Breast epithelium (tissue), 4 donors: ENCODE measurements around the gene ADGRF1. TPM values are rescaled to one million over a fixed set of nuclear protein-coding genes. Genes with fewer than 3 reads are reported as not detected.

Source experiments
- DNase-seq, 2 donors: peaks; one replicate each; pipeline ENCODE4 v3.0.0-alpha.2; 2019; ENCODE audit warnings: low spot score in 2 of 2
- H3K27ac ChIP-seq, 2 donors: fragments of 200-600 bp; sonication (generic) in 1 of 2; one replicate each; pipeline ENCODE4 v1.5.1; 2016 to 2019; ENCODE audit warnings: mild to moderate bottlenecking in 1 of 2
- H3K27me3 ChIP-seq, 2 donors: fragments of 200-600 bp; sonication (generic) in 1 of 2; one replicate each; pipeline versions ENCODE4 v1.5.1 to v1.6.0; 2017 to 2019; ENCODE audit warnings: control low read depth in 1 of 2, mild to moderate bottlenecking in 1 of 2
- H3K36me3 ChIP-seq: fragments of 200-600 bp; one replicate; pipeline ENCODE4 v1.5.1; 2019
- H3K4me1 ChIP-seq, 2 donors: fragments of 200-600 bp; sonication (generic); one replicate each; pipeline ENCODE4 v1.5.1; 2016 to 2019; ENCODE audit warnings: control low read depth in 1 of 2
- H3K4me3 ChIP-seq, 3 donors: fragments of 200-600 bp; sonication (generic); 1 replicate in 2 of 3; 2 replicates in 1 of 3; pipeline ENCODE4 v1.5.1; 2016 to 2019; ENCODE audit warnings: mild to moderate bottlenecking in 3 of 3, moderate library complexity in 2 of 3
- H3K9me3 ChIP-seq, 2 donors: fragments of 200-600 bp; sonication (generic) in 1 of 2; one replicate each; pipeline ENCODE4 v1.5.1; 2016 to 2019; ENCODE audit warnings: control low read depth in 1 of 2
- CTCF ChIP-seq, 3 donors: fragments of 450-650 bp; IDR thresholded peaks; one replicate each; pipeline ENCODE4 v1.5.1; 2016 to 2017; ENCODE audit warnings: antibody characterized with exemption in 3 of 3, mild to moderate bottlenecking in 3 of 3, moderate library complexity in 3 of 3
- POLR2A ChIP-seq: fragments of 450-650 bp; IDR thresholded peaks from one replicate; pipeline ENCODE4 v1.6.1; 2016; ENCODE audit warnings: antibody characterized with exemption, mild to moderate bottlenecking, moderate library complexity
- POLR2AphosphoS5 ChIP-seq, 3 donors: sonication (generic); formaldehyde crosslinking; IDR thresholded peaks; one replicate each; pipeline ENCODE4 v1.6.1; 2017; ENCODE audit warnings: antibody characterized with exemption in 3 of 3
- intact Hi-C: fragments of 100-400 bp; cut with DNase I; formaldehyde crosslinking; loops from one replicate; pipeline ENCODE4 v1.15.1; 2023; ENCODE audit warnings: low total_unique reads
- total RNA-seq, 3 donors: library from RNA; depleted of rRNA; stranded (reverse); fragments of >200 nt; gene quantifications; one replicate each; pipeline ENCODE4 v1.1.0, GENCODE V29; 2016

ADGRF1 gene
- total RNA-seq, 3 donors from 2014 or later: 0.66 to 3.5 TPM; not detected in 1

- Histone ChIP-seq H3K36me3 (no peaks in the 10 kb centered on the region), H3K9me3 (no peaks in the 10 kb centered on the region), H3K4me3 (peak overlapping the region in 1 of 3 donors; percentile 20), H3K4me1 (no peaks in the 10 kb centered on the region), H3K27ac (peak overlapping the region; percentile 71 to 84), H3K27me3 (no peaks in the 10 kb centered on the region)
- TF ChIP-seq POLR2AphosphoS5 (IDR thresholded peaks at IDR 0.05) (no peak), CTCF (IDR thresholded peaks at IDR 0.05) (no peak), POLR2A (no peak)
- intact Hi-C loops: no loop called here
- no peak for DNase-seq
Measured at GRCh38 chr6:47075168-47075567, 33.0 kb upstream of the ADGRF1 start.

GRCh38 chr6:47073125-47074110, 31.3 kb upstream of the ADGRF1 start:
- Histone ChIP-seq H3K4me3 (no peak overlapping the region), H3K9me3 (no peaks in the 10 kb centered on the region), H3K36me3 (no peaks in the 10 kb centered on the region), H3K4me1 (no peaks in the 10 kb centered on the region), H3K27me3 (no peaks in the 10 kb centered on the region), H3K27ac (no peak overlapping the region)
- DNase-seq: no peak
- intact Hi-C loops: no loop called here
- TF ChIP-seq CTCF (IDR thresholded peaks at IDR 0.05) (no peak), POLR2A (no peak)

- no peaks in the 10 kb centered on the region for H3K9me3 ChIP-seq
- no peaks in the 10 kb centered on the region for H3K27me3 ChIP-seq
- DNase-seq: no peak
- intact Hi-C loops: no loop called here
- no peak overlapping the region for H3K27ac ChIP-seq
- no peaks in the 10 kb centered on the region for H3K4me1 ChIP-seq
- TF ChIP-seq POLR2A: no peak
- no peak for TF ChIP-seq CTCF (IDR thresholded peaks at IDR 0.05)
- TF ChIP-seq POLR2AphosphoS5 (IDR thresholded peaks at IDR 0.05): no peak
- H3K4me3 ChIP-seq: no peak overlapping the region
- no peaks in the 10 kb centered on the region for H3K36me3 ChIP-seq
Measured at GRCh38 chr6:47072667-47073066, 30.5 kb upstream of the ADGRF1 start.

GRCh38 chr6:47071681-47072080, 29.5 kb upstream of the ADGRF1 start:
- Histone ChIP-seq H3K27me3 (no peaks in the 10 kb centered on the region), H3K27ac (no peak overlapping the region), H3K9me3 (no peaks in the 10 kb centered on the region), H3K4me3 (no peak overlapping the region), H3K36me3 (no peaks in the 10 kb centered on the region), H3K4me1 (no peaks in the 10 kb centered on the region)
- DNase-seq: no peak
- TF ChIP-seq CTCF (IDR thresholded peaks at IDR 0.05) (no peak), POLR2AphosphoS5 (IDR thresholded peaks at IDR 0.05) (no peak), POLR2A (no peak)
- intact Hi-C loops: no loop called here

- no peak for DNase-seq
- TF ChIP-seq POLR2AphosphoS5 (IDR thresholded peaks at IDR 0.05) (no peak), CTCF (IDR thresholded peaks at IDR 0.05) (no peak), POLR2A (no peak)
- Histone ChIP-seq H3K4me1 (no peaks in the 10 kb centered on the region), H3K36me3 (no peaks in the 10 kb centered on the region), H3K4me3 (no peak overlapping the region), H3K9me3 (no peaks in the 10 kb centered on the region), H3K27me3 (no peaks in the 10 kb centered on the region), H3K27ac (no peak overlapping the region)
- intact Hi-C loops: no loop called here
Measured at GRCh38 chr6:47070461-47070860, 28.3 kb upstream of the ADGRF1 start.
